SH-SY5Y (cell line): Measurements from ENCODE around the gene VLDLR.

Source experiments
- GATA2 ChIP-seq: IDR thresholded peaks from 2 replicates; pipeline ENCODE4 v1.6.1; 2011; ENCODE audit warnings: mild to moderate bottlenecking, low read depth, low read length
- GATA3 ChIP-seq: IDR thresholded peaks from 2 replicates; pipeline ENCODE4 v1.6.1; 2011; ENCODE audit warnings: low read depth, mild to moderate bottlenecking, low read length, moderate library complexity

- no peak for TF ChIP-seq GATA2
- TF ChIP-seq GATA3 = no peak
Measured at GRCh38 chr9:2634818-2635217, 13.2 kb downstream of the VLDLR start.
